ENCODE results near the gene GUCA2A. TPM values are rescaled to one million over a fixed set of nuclear protein-coding genes. Genes with fewer than 3 reads are reported as not detected.

GUCA2A gene
- total and polyA plus RNA-seq, 2 of the 8 experiments (the other 6 are each of a cell fraction or from before 2014, with no cell fraction given), result not detected

DNA sequence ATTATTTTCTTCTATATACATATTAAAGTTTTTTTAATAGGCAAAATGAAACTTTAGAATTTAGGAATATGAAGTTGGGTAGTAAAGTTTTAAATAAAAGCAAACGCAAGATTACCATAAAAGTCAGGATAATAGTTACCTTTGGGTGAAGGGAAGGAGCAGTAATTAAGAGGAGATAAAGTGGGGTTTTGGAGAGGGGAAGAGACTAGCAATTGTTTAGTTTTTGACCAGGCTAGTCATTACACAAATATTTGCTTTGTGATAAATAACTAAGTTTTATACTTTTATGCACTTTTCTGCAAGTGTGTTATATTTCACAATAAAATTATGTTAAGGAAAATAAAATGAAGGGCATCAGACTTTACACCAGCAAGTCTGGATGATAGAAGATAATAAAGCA lies 39.0 kb downstream of the GUCA2A start:
- Histone ChIP-seq H4K91ac (replicated peaks; ENCODE audit: insufficient read length, low read length) (no peak overlapping the region), H4K5ac (ENCODE audit: insufficient read length, low read depth, low read length) (no peak overlapping the region), H3K4me3 (ENCODE audit: extremely low read depth in 1 of 4, insufficient read depth in 2 of 4, low read depth in 3 of 4, low read length in 4 of 4) (no peak overlapping the region), H3K27me3 (replicated peaks in 1 of 4; ENCODE audit: control insufficient read depth in 3 of 4, extremely low read depth in 1 of 4, insufficient read depth in 3 of 4, low read length in 3 of 4) (no peaks in the 10 kb centered on the region; a peak in 1 of 7 replicates), H3K14ac (ENCODE audit: insufficient read length) (no peak overlapping the region), H2BK5ac (ENCODE audit: low read depth, low read length) (no peak overlapping the region), H3K79me1 (ENCODE audit: low read depth, low read length) (no peaks in the 10 kb centered on the region), H3K9me3 (ENCODE audit: insufficient read depth in 2 of 2, low read depth in 1 of 2, low read length in 1 of 2) (no peaks in the 10 kb centered on the region), H2BK15ac (ENCODE audit: low read length) (no peak overlapping the region), H3K4ac (replicated peaks; ENCODE audit: insufficient read length, low read depth, low read length) (no peak overlapping the region), H3K4me2 (ENCODE audit: insufficient read depth in 1 of 2, low read depth in 2 of 2, low read length in 2 of 2) (no peak overlapping the region), H2BK120ac (replicated peaks; ENCODE audit: low read depth, low read length) (no peak overlapping the region), H2BK20ac (ENCODE audit: low read length) (no peak overlapping the region), H2BK12ac (ENCODE audit: low read depth, low read length) (no peak overlapping the region), H3K4me1 (replicated peaks in 1 of 4; ENCODE audit: control insufficient read depth in 3 of 4, insufficient read depth in 4 of 4, low read length in 3 of 4) (no peaks in the 10 kb centered on the region), H3K36me3 (ENCODE audit: control insufficient read depth in 2 of 4, insufficient read depth in 4 of 4, low read length in 3 of 4) (no peaks in the 10 kb centered on the region), H4K8ac (ENCODE audit: extremely low read depth, insufficient read depth, low read length) (no peak overlapping the region), H3K9ac (replicated peaks in 1 of 4; ENCODE audit: extremely low read depth in 1 of 4, low read depth in 3 of 4, low read length in 3 of 4) (no peak overlapping the region), H2AK5ac (ENCODE audit: low read depth, low read length) (no peak overlapping the region), H3K23ac (ENCODE audit: insufficient read length) (no peak overlapping the region), H3K23me2 (ENCODE audit: low read depth, low read length) (no peaks in the 10 kb centered on the region; the same call in 1 of the 2 replicates), H2AFZ (ENCODE audit: low read length) (no peak overlapping the region), H3K18ac (ENCODE audit: extremely low read depth, low read length) (no peak overlapping the region), H3K79me2 (ENCODE audit: control insufficient read depth in 1 of 2, insufficient read depth in 2 of 2, low read length in 2 of 2) (no peaks in the 10 kb centered on the region), H3K27ac (ENCODE audit: low read depth, low read length) (no peak overlapping the region), H3K56ac (replicated peaks; ENCODE audit: insufficient read length, low read depth, low read length) (no peak overlapping the region), H4K20me1 (replicated peaks in 1 of 2; ENCODE audit: control insufficient read depth in 1 of 2, insufficient read depth in 2 of 2, low read length in 2 of 2) (no peaks in the 10 kb centered on the region)
- ChIA-PET CTCF (ENCODE audit: partially characterized antibody) (no interaction called here), POLR2A (ENCODE audit: partially characterized antibody) (no interaction called here)
- WGBS, 2 experiments (ENCODE audit: extremely low coverage in 1 of 2, insufficient coverage in 1 of 2, insufficient read length in 1 of 2, insufficient replicate concordance in 2 of 2, low coverage in 1 of 2, low lambda C conversion rate in 2 of 2, missing lambda C conversion rate in 1 of 2), result 89% methylated on average over 1 of the region's 1 CpG; no CpG with 5 or more reads in 1 of the 2 experiments
- no peak for FAIRE-seq
- no peak for DNase-seq (ENCODE audit: low read depth in 1 of 2, low spot score in 2 of 2)
- TF ChIP-seq CHD2 (IDR thresholded peaks at IDR 0.05; ENCODE audit: low read length) (no peak), JUN (IDR thresholded peaks at IDR 0.05; ENCODE audit: low read depth, low read length) (no peak), KDM5A (IDR thresholded peaks at IDR 0.05; ENCODE audit: low read length) (no peak), SIRT6 (IDR thresholded peaks at IDR 0.05; ENCODE audit: low read length) (no peak), TBP (IDR thresholded peaks at IDR 0.05; ENCODE audit: low read depth, low read length) (no peak), JUND (IDR thresholded peaks at IDR 0.05; ENCODE audit: low read length) (no peak), NRF1 (IDR thresholded peaks at IDR 0.05; ENCODE audit: low read depth, low read length) (no peak), CEBPB (IDR thresholded peaks at IDR 0.05; ENCODE audit: low read depth, low read length) (no peak), SP4 (IDR thresholded peaks at IDR 0.05; ENCODE audit: low read length) (no peak), POLR2A (IDR thresholded peaks at IDR 0.05; ENCODE audit: control extremely low read depth in 1 of 2, low read depth in 2 of 2, low read length in 2 of 2) (no peak), SUZ12 (IDR thresholded peaks at IDR 0.05; ENCODE audit: low read length) (no peak), KDM4A (IDR thresholded peaks at IDR 0.05; ENCODE audit: low read depth, low read length, severe bottlenecking) (no peak), BACH1 (IDR thresholded peaks at IDR 0.05; ENCODE audit: low read length) (no peak), TCF12 (IDR thresholded peaks at IDR 0.05; ENCODE audit: low read depth, low read length) (no peak)
- TF ChIP-seq, protein P1, sequence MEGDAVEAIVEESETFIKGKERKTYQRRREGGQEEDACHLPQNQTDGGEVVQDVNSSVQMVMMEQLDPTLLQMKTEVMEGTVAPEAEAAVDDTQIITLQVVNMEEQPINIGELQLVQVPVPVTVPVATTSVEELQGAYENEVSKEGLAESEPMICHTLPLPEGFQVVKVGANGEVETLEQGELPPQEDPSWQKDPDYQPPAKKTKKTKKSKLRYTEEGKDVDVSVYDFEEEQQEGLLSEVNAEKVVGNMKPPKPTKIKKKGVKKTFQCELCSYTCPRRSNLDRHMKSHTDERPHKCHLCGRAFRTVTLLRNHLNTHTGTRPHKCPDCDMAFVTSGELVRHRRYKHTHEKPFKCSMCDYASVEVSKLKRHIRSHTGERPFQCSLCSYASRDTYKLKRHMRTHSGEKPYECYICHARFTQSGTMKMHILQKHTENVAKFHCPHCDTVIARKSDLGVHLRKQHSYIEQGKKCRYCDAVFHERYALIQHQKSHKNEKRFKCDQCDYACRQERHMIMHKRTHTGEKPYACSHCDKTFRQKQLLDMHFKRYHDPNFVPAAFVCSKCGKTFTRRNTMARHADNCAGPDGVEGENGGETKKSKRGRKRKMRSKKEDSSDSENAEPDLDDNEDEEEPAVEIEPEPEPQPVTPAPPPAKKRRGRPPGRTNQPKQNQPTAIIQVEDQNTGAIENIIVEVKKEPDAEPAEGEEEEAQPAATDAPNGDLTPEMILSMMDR (IDR thresholded peaks at IDR 0.05; ENCODE audit: control extremely low read depth in 1 of 3, insufficient read depth in 1 of 3, low read depth in 1 of 3, low read length in 3 of 3), result no peak

Measured in H1 (cell line).